GM18519 (cell line): ENCODE measurements around the gene CDC5L.

Experiments
- ATAC-seq: cut with Tn5 transposase; IDR thresholded peaks from one replicate; pipeline ENCODE4 v1.9.1; 2021; ENCODE audit warnings: mild to moderate bottlenecking, moderate library complexity; ENCODE audit not compliant: unreplicated experiment, low FRiP score

The CDC5L gene

DNA sequence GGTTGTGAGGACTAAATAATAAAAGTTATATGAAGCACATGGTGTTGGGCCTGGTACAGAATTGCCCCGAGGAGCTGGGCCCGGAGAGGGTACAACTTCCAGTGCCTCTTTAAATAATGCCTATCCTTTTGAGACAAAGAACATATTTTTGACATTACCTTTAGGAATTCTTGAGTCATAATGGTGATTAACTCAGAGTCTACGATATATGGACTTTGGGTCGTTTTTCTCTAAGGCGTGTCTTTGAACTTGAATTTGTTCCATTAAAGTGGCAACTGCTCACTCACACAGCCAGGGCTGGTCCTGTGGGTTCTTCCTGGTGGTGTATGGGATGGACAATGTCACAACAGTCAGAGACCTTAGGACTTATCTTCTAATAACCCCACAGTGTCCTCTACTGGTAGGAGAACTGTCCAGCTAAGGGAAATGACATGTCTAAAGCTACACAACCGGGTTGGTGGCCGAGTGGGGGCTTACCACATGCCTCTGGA, 106.5 kb downstream of the CDC5L start:
- ATAC-seq, result no peak

DNA sequence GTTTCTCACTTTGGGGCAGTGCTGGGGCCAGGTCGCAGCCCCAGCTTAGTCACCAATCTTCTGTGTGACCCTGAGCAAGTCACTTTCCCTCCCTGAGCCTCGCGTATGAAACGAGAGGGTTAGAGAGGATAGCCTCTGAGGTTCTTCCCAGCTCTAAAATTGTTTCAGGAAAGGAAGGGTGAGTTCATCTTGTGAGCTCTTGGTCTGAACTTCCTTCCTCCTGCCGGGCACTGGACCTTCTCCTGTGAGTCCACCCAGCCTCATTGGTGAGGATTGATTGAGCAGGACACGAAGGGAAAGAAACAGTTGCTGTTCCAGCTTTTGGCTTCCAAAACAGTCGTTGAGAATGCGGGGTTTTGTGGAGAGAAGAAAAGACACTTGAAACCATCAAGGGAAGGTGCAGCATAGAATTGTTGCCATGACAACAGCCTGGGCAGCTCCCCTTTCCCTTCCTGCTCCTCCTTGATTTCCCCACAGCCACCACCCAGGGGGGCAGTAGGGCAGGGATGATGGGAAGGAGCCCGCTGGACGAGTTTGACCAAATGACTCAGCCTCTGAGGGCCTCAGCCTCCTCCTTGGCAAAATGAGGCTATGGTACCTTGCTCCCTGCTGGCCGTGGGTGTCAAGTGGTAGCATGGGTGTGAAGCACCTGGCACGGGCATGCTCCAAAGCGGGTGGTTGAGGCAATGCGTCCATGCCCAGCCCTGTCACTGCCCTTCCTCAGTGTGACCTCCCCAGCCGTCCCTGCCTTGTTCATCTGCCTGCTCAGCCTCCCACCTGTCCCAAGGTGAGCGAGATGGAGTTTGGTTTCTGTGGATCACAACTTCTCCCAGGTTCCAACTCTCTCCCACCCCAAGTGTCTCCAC, 107.8 kb downstream of the CDC5L start:
- no peak for ATAC-seq

DNA sequence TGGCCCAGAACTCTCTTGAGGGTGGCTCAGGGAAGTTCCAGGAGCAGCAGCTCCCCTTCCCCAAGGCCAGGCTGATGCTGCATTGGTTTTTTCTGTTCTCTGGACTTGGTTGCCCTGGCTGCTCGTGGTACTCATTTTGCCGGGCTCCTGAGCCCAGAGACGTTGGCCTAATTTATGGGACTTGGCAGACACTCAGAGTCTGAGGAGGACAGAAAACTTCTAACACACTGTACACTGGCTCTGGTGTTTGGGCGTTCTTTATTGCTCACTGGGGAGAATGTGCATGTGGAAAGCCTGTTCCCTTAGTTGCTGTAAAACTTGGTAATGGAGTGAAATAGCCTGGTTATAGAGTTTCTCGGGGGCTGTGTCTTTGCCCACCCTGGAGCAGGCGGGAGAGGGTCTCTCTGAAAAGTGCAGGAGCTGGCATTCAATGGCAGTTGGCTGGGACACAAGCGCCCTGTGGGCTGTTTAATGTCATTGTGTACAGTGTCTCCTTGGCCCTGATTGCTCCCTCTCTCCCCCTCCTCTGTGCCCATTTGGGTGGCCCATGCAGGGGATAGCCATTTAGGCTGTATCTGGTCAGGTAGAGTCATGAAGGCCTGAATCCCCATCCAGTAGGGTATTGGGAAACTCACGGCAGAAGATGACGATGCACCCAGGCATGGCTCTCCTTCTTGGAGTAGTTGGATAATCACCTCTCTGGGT, 109.3 kb downstream of the CDC5L start:
- ATAC-seq, result no peak

- ATAC-seq, result no peak
These were observed 110.3 kb downstream of the CDC5L start for GRCh38 chr6:44497807-44498206.

DNA sequence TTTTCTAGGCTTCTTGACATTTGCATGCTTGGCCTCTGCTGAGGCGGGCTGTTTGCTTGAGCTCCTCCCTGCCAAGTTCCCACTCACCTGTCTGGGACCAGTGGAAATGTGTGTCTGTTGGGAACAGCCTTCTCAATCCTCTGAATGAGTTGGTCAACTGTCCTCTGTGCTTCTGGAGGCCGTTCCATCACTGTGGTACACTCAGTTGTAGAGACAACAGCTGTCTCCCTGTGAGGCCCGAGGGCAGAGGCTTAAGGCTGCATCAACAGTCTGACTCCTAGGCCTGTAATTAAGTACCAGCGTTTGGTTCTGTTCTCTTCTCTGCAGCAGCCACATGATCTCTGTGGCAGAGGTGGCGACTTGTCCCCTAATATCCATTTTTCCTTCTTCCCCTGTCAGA, 110.9 kb downstream of the CDC5L start:
- ATAC-seq, result no peak

GRCh38 chr6:44499609-44500008, 112.1 kb downstream of the CDC5L start:
- ATAC-seq, result no peak
